Right cardiac atrium (tissue), 5 donors: ENCODE data around the gene TRIM75. TPM values are rescaled to one million over a fixed set of nuclear protein-coding genes. Genes with fewer than 3 reads are reported as not detected.
"Not testable (repeated sequence)": the region's sequence is repeated elsewhere in the genome, so short reads cannot be mapped to it uniquely, and the experiment has no call there.

Experiments used
- ATAC-seq, 2 donors: fragments of 200-7000 bp; cut with Tn5 transposase; one replicate each; pipeline versions ENCODE4 v1.8.0 to v1.9.1; 2020; ENCODE audit warnings: moderate library complexity in 2 of 2, mild to moderate bottlenecking in 1 of 2
- DNase-seq, 3 donors: peaks; one replicate each; pipeline ENCODE4 v3.0.0-alpha.2; 2020
- H3K27ac ChIP-seq: one replicate; pipeline ENCODE4 v1.5.1; 2013; ENCODE audit warnings: mild to moderate bottlenecking, low read length, control low read depth, moderate library complexity
- H3K27me3 ChIP-seq: one replicate; pipeline ENCODE4 v1.6.1; 2013; ENCODE audit not compliant: control insufficient read depth, insufficient read depth
- H3K4me1 ChIP-seq: one replicate; pipeline ENCODE4 v1.6.1; 2013; ENCODE audit warnings: low read length; ENCODE audit not compliant: control insufficient read depth, insufficient read depth
- H3K4me3 ChIP-seq: one replicate; pipeline ENCODE4 v1.5.1; 2013; ENCODE audit warnings: low read length, control low read depth
- H3K9me3 ChIP-seq: one replicate; pipeline ENCODE4 v1.6.1; 2013; ENCODE audit warnings: low read length; ENCODE audit not compliant: control insufficient read depth
- WGBS: extraction: QIAGEN DNeasy Blood & Tissue Kit; methylation state at CpG from one replicate; pipeline ENCODE4 v1.1.7; 2013; 5-methylcytosine and 5-hydroxymethylcytosine counted together
- intact Hi-C, 4 donors: fragments of 100-400 bp; cut with DNase I; formaldehyde crosslinking; loops; one replicate each; pipeline versions ENCODE4 v1.11.0 to v1.14.0; 2022 to 2023
- polyA plus RNA-seq: library from polyadenylated mRNA; stranded (reverse); fragments of 200-250 nt; gene quantifications from one replicate; pipeline ENCODE4 v1.2.3, GENCODE V29; 2013
- total RNA-seq, 4 donors: library from RNA; stranded (reverse); fragmentation: NEBNext Ultra II Directional; extraction: Animal tissue kit (Norgen Biotek cat#: 25700); gene quantifications; one replicate each; pipeline ENCODE4 v1.2.1, GENCODE V29; 2021
- donor health status: healthy with polysubstance abuse.
- donor health status: DM: no; HTN: yes; CAD: no.
- donor health status: DM: no; HTN: no; CAD: no.
- donor health status: DM: no; HTN: yes; CAD: no; lungs with severe emphysema.
- donor health status: DM: yes; HTN: yes; CAD: no.

Gene TRIM75
- total and polyA plus RNA-seq, 5 donors = not detected

- H3K4me3 ChIP-seq, H3K9me3 ChIP-seq, H3K4me1 ChIP-seq, H3K27me3 ChIP-seq, ATAC-seq, H3K27ac ChIP-seq, DNase-seq, intact Hi-C loops: not testable (repeated sequence)
- WGBS = 94% methylated on average over 8 of the region's 8 CpGs
These were observed 27.9 kb upstream of the TRIM75 start for GRCh38 chr4:165025782-165026181.

GRCh38 chr4:165027762-165028402 lies 25.8 kb upstream of the TRIM75 start:
- Histone ChIP-seq H3K27me3 (peaks cover 3% of the 10 kb centered on the region), H3K9me3 (no peaks in the 10 kb centered on the region), H3K4me3 (no peak overlapping the region), H3K4me1 (no peaks in the 10 kb centered on the region), H3K27ac (no peak overlapping the region)
- ATAC-seq (no peak), DNase-seq (no peak)
- intact Hi-C loops = no loop called here
- 64% methylated on average over 7 of the region's 7 CpGs for WGBS

GRCh38 chr4:165031436-165032211 lies 22.0 kb upstream of the TRIM75 start, which contains the start of gene TRIM60:
TSS of gene TRIM60 (plus strand) at chr4:165031999. CDS start at chr4:165040073, 8,074 bp downstream.
- intact Hi-C loops = no loop called here

GRCh38 chr4:165048170-165048569 lies 5.5 kb upstream of the TRIM75 start:
- no peak for DNase-seq
- intact Hi-C loops = no loop called here
- H3K4me3 ChIP-seq = no peak overlapping the region

More at GRCh38 chr4:165031436-165032211, 22.0 kb upstream of the TRIM75 start, which contains the start of gene TRIM60:
- H3K4me1 ChIP-seq = no peaks in the 10 kb centered on the region
- no peaks in the 10 kb centered on the region for H3K9me3 ChIP-seq
- DNase-seq = no peak
- no peak within 1 kb of the TSS for H3K4me3 ChIP-seq
- WGBS = 95% methylated on average over 41 of the region's 41 CpGs
- no peak for ATAC-seq
- peaks cover 2% of the 10 kb centered on the region for H3K27me3 ChIP-seq
- H3K27ac ChIP-seq = no peak within 1 kb of the TSS

GRCh38 chr4:165052627-165053026 lies 1.0 kb upstream of the TRIM75 start:
- intact Hi-C loops = no loop called here
- 30% methylated on average over 3 of the region's 3 CpGs for WGBS
- ATAC-seq (no peak), DNase-seq (no peak)
- H3K9me3 ChIP-seq = no peaks in the 10 kb centered on the region
- H3K27ac ChIP-seq = no peak overlapping the region
- no peaks in the 10 kb centered on the region for H3K4me1 ChIP-seq
- no peaks in the 10 kb centered on the region for H3K27me3 ChIP-seq
- H3K4me3 ChIP-seq = no peak overlapping the region

More at GRCh38 chr4:165048170-165048569, 5.5 kb upstream of the TRIM75 start:
- no peaks in the 10 kb centered on the region for H3K4me1 ChIP-seq
- H3K9me3 ChIP-seq = no peaks in the 10 kb centered on the region
- WGBS = 64% methylated on average over 5 of the region's 5 CpGs
- ATAC-seq = no peak
- H3K27ac ChIP-seq = no peak overlapping the region
- H3K27me3 ChIP-seq = no peaks in the 10 kb centered on the region

GRCh38 chr4:165055601-165056000 lies 1.9 kb downstream of the TRIM75 start:
- H3K27ac ChIP-seq = no peak overlapping the region
- DNase-seq = no peak
- no peak for ATAC-seq
- no peaks in the 10 kb centered on the region for H3K9me3 ChIP-seq
- no peak overlapping the region for H3K4me3 ChIP-seq
- no peaks in the 10 kb centered on the region for H3K4me1 ChIP-seq
- intact Hi-C loops = no loop called here
- no peaks in the 10 kb centered on the region for H3K27me3 ChIP-seq
- WGBS = 88% methylated on average over 9 of the region's 9 CpGs

- no peak for ATAC-seq
- Histone ChIP-seq H3K9me3 (no peaks in the 10 kb centered on the region), H3K4me3 (no peak overlapping the region), H3K27ac (no peak overlapping the region), H3K27me3 (no peaks in the 10 kb centered on the region), H3K4me1 (no peaks in the 10 kb centered on the region)
- intact Hi-C loops = no loop called here
- no peak for DNase-seq
- 41% methylated on average over 2 of the region's 2 CpGs for WGBS
These were observed 5.0 kb downstream of the TRIM75 start for GRCh38 chr4:165058666-165059065.

- ATAC-seq (no peak), DNase-seq (no peak)
- Histone ChIP-seq H3K4me1 (no peaks in the 10 kb centered on the region), H3K9me3 (no peaks in the 10 kb centered on the region), H3K27me3 (no peaks in the 10 kb centered on the region), H3K4me3 (no peak overlapping the region), H3K27ac (no peak overlapping the region)
- 68% methylated on average over 4 of the region's 4 CpGs for WGBS
- intact Hi-C loops = no loop called here
These were observed 5.7 kb downstream of the TRIM75 start for GRCh38 chr4:165059386-165059785.

- 62% methylated on average over 1 of the region's 1 CpG for WGBS
- intact Hi-C loops = no loop called here
- no peak for ATAC-seq
These were observed 7.3 kb downstream of the TRIM75 start for GRCh38 chr4:165060938-165061337.

GRCh38 chr4:165070560-165070959 lies 16.9 kb downstream of the TRIM75 start:
- Histone ChIP-seq H3K27ac (no peak overlapping the region), H3K9me3 (no peaks in the 10 kb centered on the region), H3K4me3 (no peak overlapping the region), H3K27me3 (no peaks in the 10 kb centered on the region), H3K4me1 (no peaks in the 10 kb centered on the region)
- intact Hi-C loops = no loop called here
- ATAC-seq (no peak), DNase-seq (no peak)
- 72% methylated on average over 1 of the region's 1 CpG for WGBS

More at GRCh38 chr4:165060938-165061337, 7.3 kb downstream of the TRIM75 start:
- Histone ChIP-seq H3K4me3 (no peak overlapping the region), H3K4me1 (no peaks in the 10 kb centered on the region), H3K27ac (no peak overlapping the region), H3K9me3 (no peaks in the 10 kb centered on the region), H3K27me3 (no peaks in the 10 kb centered on the region)
- no peak for DNase-seq

GRCh38 chr4:165073346-165073745 lies 19.7 kb downstream of the TRIM75 start:
- DNase-seq, H3K4me3 ChIP-seq, intact Hi-C loops, H3K27me3 ChIP-seq, H3K9me3 ChIP-seq, H3K27ac ChIP-seq, H3K4me1 ChIP-seq, ATAC-seq: not testable (repeated sequence)
- 24% methylated on average over 11 of the region's 11 CpGs for WGBS
